ENCODE results near the gene SLC15A4.

SLC15A4 gene

GRCh38 chr12:128798571-128799341 lies 25.0 kb downstream of the SLC15A4 start:
- peak; percentile 25 for TF ChIP-seq CTCF (IDR thresholded peaks at IDR 0.05; ENCODE audit: low read depth, low read length, missing control alignments)
- in situ Hi-C loops (cut with HindIII; ENCODE audit: low sequenced_read_pairs) = no loop called here
- no peak overlapping the region for H3K4me3 ChIP-seq (ENCODE audit: low read depth, low read length)
- no peak for DNase-seq (ENCODE audit: low read depth)

DNA sequence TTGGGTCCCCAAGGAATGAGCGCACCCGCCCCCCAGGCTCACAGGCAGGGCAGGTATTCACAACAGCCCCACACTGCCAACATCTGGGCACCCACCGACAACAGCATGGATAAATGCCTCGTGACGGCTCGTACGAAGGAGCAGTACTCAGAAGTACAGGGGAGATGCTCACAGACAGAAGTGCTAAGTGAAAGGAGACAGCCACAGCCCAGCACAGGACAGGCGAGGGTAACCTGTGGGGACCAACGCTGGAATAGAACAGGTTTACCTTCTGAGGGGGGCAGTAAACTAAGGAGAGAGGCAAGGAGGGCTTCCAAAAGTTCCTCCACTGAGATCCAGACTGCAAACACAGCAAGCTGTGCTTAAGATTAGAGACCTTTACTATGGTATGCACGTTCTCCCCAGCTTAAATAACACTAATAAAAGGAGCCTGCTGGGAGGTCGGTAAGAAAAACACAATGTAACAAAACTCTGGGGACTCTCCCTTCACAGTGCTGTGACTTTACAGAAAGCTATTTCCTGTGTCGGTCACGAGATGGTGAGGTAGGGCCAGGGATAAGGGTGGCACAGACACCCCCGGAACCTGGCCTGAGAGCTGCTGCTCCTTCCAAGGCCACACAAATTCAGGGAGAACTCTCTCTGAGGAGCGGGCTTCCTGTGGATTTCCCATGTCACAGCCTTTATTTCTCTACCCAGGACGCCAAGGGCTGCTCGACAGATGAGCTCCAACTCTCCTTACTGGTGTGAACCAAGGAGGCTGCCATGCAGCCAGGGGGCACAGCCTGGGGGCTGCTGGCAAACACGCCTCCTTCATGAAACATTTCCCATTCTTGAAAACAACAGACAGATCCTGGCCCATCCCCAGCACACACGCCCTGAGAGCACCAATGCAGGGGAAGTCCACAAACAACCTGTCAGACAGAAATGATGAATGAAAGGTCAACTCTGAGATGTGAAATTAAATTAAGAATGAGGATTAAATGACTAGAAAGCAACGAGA lies 26.3 kb downstream of the SLC15A4 start:
- in situ Hi-C loops (cut with HindIII; ENCODE audit: low sequenced_read_pairs) = no loop called here
- H3K4me3 ChIP-seq (ENCODE audit: low read depth, low read length) = no peak overlapping the region
- peak; percentile 33 for DNase-seq (ENCODE audit: low read depth)
- no peak for TF ChIP-seq CTCF (IDR thresholded peaks at IDR 0.05; ENCODE audit: low read depth, low read length, missing control alignments)

DNA sequence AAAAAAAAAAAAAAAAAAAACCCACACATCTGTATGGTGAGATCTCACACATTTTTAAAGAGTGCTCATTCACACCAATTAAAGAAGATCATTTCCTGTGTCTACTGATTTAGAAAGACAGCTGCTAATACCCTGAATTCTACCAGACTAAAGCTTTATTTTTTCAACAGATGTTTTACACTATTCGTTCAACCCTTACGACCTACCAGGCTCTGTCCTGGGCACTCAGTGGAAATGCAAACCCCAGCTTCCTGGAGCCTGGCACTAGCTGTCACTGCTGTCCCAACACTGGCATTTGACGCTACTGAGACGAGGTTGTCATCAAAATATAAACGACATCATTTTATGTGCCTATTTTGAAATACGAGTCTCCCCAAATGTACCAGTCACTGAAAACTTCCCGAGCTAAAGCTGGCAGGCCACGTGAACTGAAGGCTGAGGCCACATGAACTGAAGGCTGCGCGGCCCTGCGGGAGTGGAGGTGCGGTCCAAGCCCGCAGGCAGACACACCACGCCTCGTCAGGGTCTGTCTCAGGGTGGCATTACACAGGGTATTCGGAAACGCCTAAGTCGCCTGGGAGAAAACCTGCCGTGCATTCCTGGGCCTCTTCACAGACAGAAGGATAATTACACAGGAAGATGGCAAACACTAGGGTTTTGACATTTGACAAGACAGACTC lies 27.2 kb downstream of the SLC15A4 start:
- no peak for DNase-seq (ENCODE audit: low read depth)
- TF ChIP-seq CTCF (IDR thresholded peaks at IDR 0.05; ENCODE audit: low read depth, low read length, missing control alignments) = no peak
- H3K4me3 ChIP-seq (ENCODE audit: low read depth, low read length) = no peak overlapping the region
- in situ Hi-C loops (cut with HindIII; ENCODE audit: low sequenced_read_pairs) = no loop called here

GRCh38 chr12:128795530-128796361 lies 28.0 kb downstream of the SLC15A4 start:
- no peak overlapping the region for H3K4me3 ChIP-seq (ENCODE audit: low read depth, low read length)
- in situ Hi-C loops (cut with HindIII; ENCODE audit: low sequenced_read_pairs) = no loop called here
- no peak for DNase-seq (ENCODE audit: low read depth)
- TF ChIP-seq CTCF (IDR thresholded peaks at IDR 0.05; ENCODE audit: low read depth, low read length, missing control alignments) = no peak

DNA sequence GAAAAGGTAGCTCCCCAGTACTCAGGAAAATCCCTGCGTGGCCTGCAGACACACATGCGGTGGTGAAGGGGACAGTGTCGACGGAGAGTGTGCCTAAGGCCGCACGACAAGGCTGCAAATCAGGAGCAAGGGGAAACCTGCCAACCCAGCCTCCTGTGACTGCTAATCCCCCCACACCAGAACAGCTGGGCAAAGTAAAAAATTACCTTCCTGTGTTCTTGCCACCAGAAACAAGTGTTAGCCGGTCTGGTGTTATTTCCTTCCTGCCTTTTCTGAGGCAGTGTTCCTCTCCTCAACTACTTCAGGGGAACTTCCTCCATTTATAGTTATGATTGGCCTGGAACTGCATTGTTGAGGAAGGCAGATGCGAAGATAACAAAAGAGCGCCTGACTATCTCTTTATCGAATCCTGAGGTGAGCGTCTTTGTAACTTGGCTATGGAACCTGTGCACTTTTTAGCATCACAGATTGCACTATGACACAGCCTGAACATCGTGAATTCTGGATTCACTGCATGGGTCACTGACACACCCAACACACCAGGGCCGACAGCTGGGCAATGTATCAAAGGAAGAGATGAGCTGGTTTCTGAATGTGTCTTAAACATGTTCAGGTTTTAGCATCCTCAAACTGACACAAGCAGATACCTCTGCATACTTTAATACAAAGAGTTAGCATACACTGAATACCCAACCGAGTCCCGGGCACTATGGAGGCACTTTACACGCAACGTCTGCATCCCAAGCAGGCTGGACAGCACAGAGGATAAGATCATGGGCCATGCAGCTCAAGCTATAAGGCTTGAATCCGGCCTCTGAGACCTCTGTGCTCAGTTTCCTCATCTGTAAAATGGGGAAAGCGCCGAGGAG lies 28.9 kb downstream of the SLC15A4 start:
- no peak overlapping the region for H3K4me3 ChIP-seq (ENCODE audit: low read depth, low read length)
- DNase-seq (ENCODE audit: low read depth) = no peak
- in situ Hi-C loops (cut with HindIII; ENCODE audit: low sequenced_read_pairs) = no loop called here
- TF ChIP-seq CTCF (IDR thresholded peaks at IDR 0.05; ENCODE audit: low read depth, low read length, missing control alignments) = no peak
